Smooth muscle cell (in vitro differentiated cells): ENCODE results near the gene SGSM1. TPM values are rescaled to one million over a fixed set of nuclear protein-coding genes. Genes with fewer than 3 reads are reported as not detected.

Experiments
- DNase-seq: peaks from one replicate; lab custom pipeline; 2025; ENCODE audit not compliant: unreplicated experiment; lab: John Stamatoyannopoulos, UW
- H2AFZ ChIP-seq: fragments of 200-600 bp; sonication (generic); 2 replicates; pipeline ENCODE4 v1.6.0; 2016; ENCODE audit warnings: antibody characterized with exemption, low read depth, mild to moderate bottlenecking
- H3F3A ChIP-seq: fragments of 200-600 bp; sonication (generic); 2 replicates; pipeline ENCODE4 v1.6.0; 2017; ENCODE audit warnings: antibody characterized with exemption, low read depth
- H3K27ac ChIP-seq: fragments of 200-600 bp; sonication (generic); 2 replicates; pipeline ENCODE4 v1.5.1; 2016; ENCODE audit warnings: low read depth, mild to moderate bottlenecking
- H3K27me3 ChIP-seq: fragments of 200-600 bp; sonication (generic); 2 replicates; pipeline ENCODE4 v1.6.1; 2016; ENCODE audit warnings: low read depth, mild to moderate bottlenecking
- H3K36me3 ChIP-seq: fragments of 200-600 bp; sonication (generic); 2 replicates; pipeline ENCODE4 v1.5.1; 2016; ENCODE audit warnings: low read depth
- H3K4me1 ChIP-seq: fragments of 200-600 bp; sonication (generic); 2 replicates; pipeline ENCODE4 v1.5.1; 2016; ENCODE audit warnings: low read depth
- H3K4me2 ChIP-seq: fragments of 200-600 bp; sonication (generic); 2 replicates; pipeline ENCODE4 v1.6.0; 2016; ENCODE audit warnings: mild to moderate bottlenecking
- H3K4me3 ChIP-seq: fragments of 200-600 bp; sonication (generic); 2 replicates; pipeline ENCODE4 v1.5.1; 2016; ENCODE audit warnings: mild to moderate bottlenecking
- H3K79me2 ChIP-seq: fragments of 200-600 bp; sonication (generic); 2 replicates; pipeline ENCODE4 v1.6.0; 2016; ENCODE audit warnings: low read depth, mild to moderate bottlenecking
- H3K9ac ChIP-seq: fragments of 200-600 bp; sonication (generic); 2 replicates; pipeline ENCODE4 v1.6.0; 2016; ENCODE audit warnings: low read depth
- H3K9me3 ChIP-seq: fragments of 200-600 bp; sonication (generic); replicated peaks from 2 replicates; pipeline ENCODE4 v1.5.1; 2016; ENCODE audit warnings: low read depth
- H4K20me1 ChIP-seq: fragments of 200-600 bp; sonication (generic); 2 replicates; pipeline ENCODE4 v1.6.0; 2016; ENCODE audit warnings: low read depth
- CTCF ChIP-seq: fragments of 200-600 bp; sonication (generic); IDR thresholded peaks from 2 replicates; pipeline ENCODE4 v1.5.1; 2017; ENCODE audit warnings: borderline replicate concordance, mild to moderate bottlenecking, antibody characterized with exemption; ENCODE audit not compliant: insufficient read depth, poor library complexity, severe bottlenecking
- WGBS: methylation state at CpG from one replicate; pipeline ENCODE4 v1.1.7; 2016; ENCODE audit warnings: low lambda C conversion rate; 5-methylcytosine and 5-hydroxymethylcytosine counted together
- polyA plus RNA-seq: library from polyadenylated mRNA; unstranded; fragments of >200 nt; fragmentation: Nextera tagmentation; extraction: Ambion mirVana; gene quantifications from 2 replicates; pipeline ENCODE4 v1.2.1, GENCODE V29; 2016
- total RNA-seq: library from RNA; depleted of rRNA; stranded (reverse); fragments of >200 nt; gene quantifications from 2 replicates; pipeline ENCODE4 v1.2.3, GENCODE V29; 2014

SGSM1 gene
- total and polyA plus RNA-seq, 2 experiments from 2014 or later: 0.18 TPM; not detected in 1

- H3K4me3 ChIP-seq: no peak overlapping the region
- H3K4me1 ChIP-seq: no peaks in the 10 kb centered on the region
- H3K9me3 ChIP-seq: no peaks in the 10 kb centered on the region
- H3K9ac ChIP-seq: no peak overlapping the region
- H3K79me2 ChIP-seq: no peaks in the 10 kb centered on the region
- DNase-seq: no peak
- no peak for TF ChIP-seq CTCF
- H2AFZ ChIP-seq: no peak overlapping the region
- H4K20me1 ChIP-seq: no peaks in the 10 kb centered on the region
- H3K27ac ChIP-seq: no peak overlapping the region
- H3F3A ChIP-seq: no peaks in the 10 kb centered on the region
- H3K4me2 ChIP-seq: no peak overlapping the region
- H3K36me3 ChIP-seq: no peaks in the 10 kb centered on the region
- H3K27me3 ChIP-seq: no peaks in the 10 kb centered on the region
- 86% methylated on average over 1 of the region's 1 CpG for WGBS
Measured at GRCh38 chr22:24876700-24877099, 70.7 kb downstream of the SGSM1 start.

GRCh38 chr22:24878969-24879368, 73.0 kb downstream of the SGSM1 start:
- H3K9me3 ChIP-seq: no peaks in the 10 kb centered on the region

GRCh38 chr22:24883432-24883831, 77.4 kb downstream of the SGSM1 start:
- 87% methylated on average over 6 of the region's 6 CpGs for WGBS
- no peak overlapping the region for H3K9ac ChIP-seq
- H3K9me3 ChIP-seq: no peaks in the 10 kb centered on the region
- H2AFZ ChIP-seq: no peak overlapping the region
- H3K27ac ChIP-seq: no peak overlapping the region
- no peaks in the 10 kb centered on the region for H3K79me2 ChIP-seq
- no peak overlapping the region for H3K4me3 ChIP-seq
- DNase-seq: no peak
- no peaks in the 10 kb centered on the region for H3F3A ChIP-seq
- no peak overlapping the region for H3K4me2 ChIP-seq
- no peaks in the 10 kb centered on the region for H3K4me1 ChIP-seq
- no peaks in the 10 kb centered on the region for H3K27me3 ChIP-seq
- TF ChIP-seq CTCF: no peak
- no peaks in the 10 kb centered on the region for H4K20me1 ChIP-seq
- no peaks in the 10 kb centered on the region for H3K36me3 ChIP-seq

More at GRCh38 chr22:24878969-24879368, 73.0 kb downstream of the SGSM1 start:
- Histone ChIP-seq H3K27ac (no peak overlapping the region), H4K20me1 (no peaks in the 10 kb centered on the region), H3K36me3 (no peaks in the 10 kb centered on the region), H3K79me2 (no peaks in the 10 kb centered on the region), H3K4me1 (no peaks in the 10 kb centered on the region), H2AFZ (no peak overlapping the region), H3K9ac (no peak overlapping the region), H3F3A (no peaks in the 10 kb centered on the region), H3K27me3 (no peaks in the 10 kb centered on the region), H3K4me3 (no peak overlapping the region), H3K4me2 (no peak overlapping the region)
- TF ChIP-seq CTCF: no peak
- no peak for DNase-seq
- 88% methylated on average over 2 of the region's 2 CpGs for WGBS

GRCh38 chr22:24887260-24887659, 81.2 kb downstream of the SGSM1 start:
- Histone ChIP-seq H3K4me1 (no peaks in the 10 kb centered on the region), H3F3A (no peaks in the 10 kb centered on the region), H3K9ac (no peak overlapping the region), H2AFZ (no peak overlapping the region), H3K27me3 (no peaks in the 10 kb centered on the region), H3K9me3 (no peaks in the 10 kb centered on the region), H3K27ac (no peak overlapping the region), H3K4me3 (no peak overlapping the region), H3K4me2 (no peak overlapping the region), H3K79me2 (no peaks in the 10 kb centered on the region), H4K20me1 (no peaks in the 10 kb centered on the region), H3K36me3 (no peaks in the 10 kb centered on the region)
- DNase-seq: no peak
- WGBS: 93% methylated on average over 2 of the region's 2 CpGs
- TF ChIP-seq CTCF: no peak
